K562 (cell line): ENCODE data around the gene CLDND2. TPM values are rescaled to one million over a fixed set of nuclear protein-coding genes. Genes with fewer than 3 reads are reported as not detected.

Experiments used
- BCOR ChIP-seq: fragments of 450-650 bp; IDR thresholded peaks from 2 replicates; pipeline ENCODE4 v1.6.1; 2016
- DPF2 ChIP-seq: fragments of 450-650 bp; IDR thresholded peaks from 2 replicates; pipeline ENCODE4 v1.6.1; 2016
- ESRRA ChIP-seq: fragments of 450-650 bp; IDR thresholded peaks from 2 replicates; pipeline ENCODE4 v1.6.1; 2014; ENCODE audit warnings: low read depth, mild to moderate bottlenecking, moderate library complexity, borderline replicate concordance
- ETS2 ChIP-seq: IDR thresholded peaks from 2 replicates; pipeline ENCODE4 v1.6.1; 2016; ENCODE audit warnings: borderline replicate concordance, missing genetic modification characterization, mild to moderate bottlenecking, moderate library complexity, missing compliant biosample characterization; ENCODE audit not compliant: poor library complexity, severe bottlenecking
- IRF2 ChIP-seq: sonication (generic); formaldehyde crosslinking; IDR thresholded peaks from 2 replicates; pipeline ENCODE4 v1.8.1; 2022; ENCODE audit warnings: mild to moderate bottlenecking, missing genetic modification reagents
- MTA3 ChIP-seq: fragments of 450-650 bp; formaldehyde crosslinking; IDR thresholded peaks from 2 replicates; pipeline ENCODE4 v1.6.1; 2017; ENCODE audit warnings: mild to moderate bottlenecking, borderline replicate concordance
- PML ChIP-seq: IDR thresholded peaks from 2 replicates; pipeline ENCODE4 v1.6.1; 2012; ENCODE audit warnings: low read length, inconsistent platforms
- RBM25 ChIP-seq: fragments of 200-400 bp; formaldehyde crosslinking; IDR thresholded peaks from 2 replicates; pipeline ENCODE4 v1.6.1; 2018; ENCODE audit warnings: low read length, low read depth, moderate library complexity; ENCODE audit not compliant: severe bottlenecking
- RCOR1 ChIP-seq, 2 experiments: IDR thresholded peaks; 2 replicates each; pipeline ENCODE4 v1.6.1; 2012; ENCODE audit warnings: low read depth in 2 of 2, low read length in 2 of 2, borderline replicate concordance in 1 of 2, improper control_type of control experiment in 1 of 2
- ZBTB17 ChIP-seq: fragments of 450-650 bp; formaldehyde crosslinking; IDR thresholded peaks from 2 replicates; pipeline ENCODE4 v1.4.0; 2020; ENCODE audit warnings: mild to moderate bottlenecking
- ZNF766 ChIP-seq: fragments of 200-800 bp; sonication (Bioruptor generic); conservative IDR thresholded peaks from 2 replicates; pipeline ENCODE4 v1.6.1; 2016; ENCODE audit warnings: missing genetic modification characterization, missing compliant biosample characterization
- polyA plus RNA-seq, 8 experiments: library from polyadenylated mRNA; depleted of rRNA in 4 of 8; stranded (reverse) in 5 of 8; unstranded in 3 of 8; fragments of >200 nt; fragmentation: Nextera tagmentation in 2 of 8; fragmentation: Illumina TruSeq in 1 of 8; extraction: Ambion mirVana in 2 of 8; extraction: Trizol in 1 of 8; gene quantifications; 2 replicates each; pipeline versions ENCODE4 v1.2.1 to v1.2.3, GENCODE V29; 2011 to 2014; ENCODE audit warnings: inconsistent platforms in 1 of 8, missing spikeins in 1 of 8
- total RNA-seq, 7 experiments: library from RNA; depleted of rRNA in 6 of 7; stranded (reverse); fragments of >200 nt in 6 of 7; fragmentation: Illumina TruSeq in 2 of 7; extraction: Trizol in 2 of 7; gene quantifications; 2 replicates each; pipeline versions ENCODE4 v1.2.1 to v1.2.3, GENCODE V29; 2011 to 2021; ENCODE audit warnings: low replicate concordance in 1 of 7
- TF ChIP-seq, protein P1 (sequence below): sonication (generic); formaldehyde crosslinking; IDR thresholded peaks from 2 replicates; pipeline ENCODE4 v1.8.1; 2023; ENCODE audit warnings: mild to moderate bottlenecking, missing genetic modification reagents
- TF ChIP-seq, protein P2 (sequence below): sonication (generic); formaldehyde crosslinking; IDR thresholded peaks from 2 replicates; pipeline ENCODE4 v1.8.0; 2022; ENCODE audit warnings: mild to moderate bottlenecking, missing genetic modification reagents
- TF ChIP-seq, protein P3 (sequence below): IDR thresholded peaks from 3 replicates; pipeline ENCODE4 v1.6.1; 2011; ENCODE audit warnings: borderline replicate concordance, mild to moderate bottlenecking, moderate library complexity; ENCODE audit not compliant: insufficient read length; ENCODE audit errors: extremely low read depth
- TF ChIP-seq, protein P4 (sequence below): fragments of 450-650 bp; IDR thresholded peaks from 2 replicates; pipeline ENCODE4 v1.6.1; 2017; ENCODE audit warnings: antibody characterized with exemption, mild to moderate bottlenecking

Gene CLDND2
- total and polyA plus RNA-seq, 9 of the 15 experiments (the other 6 are each of a cell fraction or from before 2014, with no cell fraction given): 0.45 to 4.0 (median 1.2) TPM; not detected in 3

DNA sequence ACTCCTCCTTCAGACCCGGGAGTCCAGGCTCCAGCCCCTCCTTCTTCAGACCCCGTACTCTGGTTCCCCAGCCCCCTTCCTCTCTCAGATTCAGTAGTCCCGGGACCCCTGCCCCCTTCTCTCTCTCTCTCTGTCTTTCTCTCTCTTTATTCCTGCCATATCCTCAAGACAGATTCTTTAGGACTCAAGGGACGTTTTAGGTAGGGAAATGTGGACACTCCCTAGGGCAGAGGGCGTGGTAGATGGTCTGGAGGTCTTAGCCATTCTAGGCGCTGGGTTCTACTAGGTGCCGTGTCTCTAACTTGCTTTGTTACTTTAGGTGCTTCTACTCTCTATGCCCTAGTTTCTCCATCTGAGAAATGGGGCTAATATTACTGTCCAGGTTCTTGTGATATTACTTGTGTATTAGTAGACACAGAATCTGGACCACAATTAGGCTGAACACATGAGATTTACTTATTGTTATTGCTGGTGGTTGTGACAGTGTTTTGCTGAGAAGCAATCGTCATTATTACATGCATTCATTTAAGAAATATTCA is 22.3 kb upstream of the CLDND2 start (continued):
- TF ChIP-seq, protein P1, sequence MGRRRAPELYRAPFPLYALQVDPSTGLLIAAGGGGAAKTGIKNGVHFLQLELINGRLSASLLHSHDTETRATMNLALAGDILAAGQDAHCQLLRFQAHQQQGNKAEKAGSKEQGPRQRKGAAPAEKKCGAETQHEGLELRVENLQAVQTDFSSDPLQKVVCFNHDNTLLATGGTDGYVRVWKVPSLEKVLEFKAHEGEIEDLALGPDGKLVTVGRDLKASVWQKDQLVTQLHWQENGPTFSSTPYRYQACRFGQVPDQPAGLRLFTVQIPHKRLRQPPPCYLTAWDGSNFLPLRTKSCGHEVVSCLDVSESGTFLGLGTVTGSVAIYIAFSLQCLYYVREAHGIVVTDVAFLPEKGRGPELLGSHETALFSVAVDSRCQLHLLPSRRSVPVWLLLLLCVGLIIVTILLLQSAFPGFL (CRISPR knock-in tag): no peak
- TF ChIP-seq ZNF766 (peak; percentile 24; the same call in 1 of the 2 replicates), IRF2 (no peak), BCOR (peak; percentile 85; the same call in 1 of the 2 replicates), ESRRA (no peak), RBM25 (peak; percentile 71), ZBTB17 (CRISPR knock-in tag) (no peak), DPF2 (no peak), ETS2 (tag) (no peak), RCOR1 (IDR thresholded peaks at IDR 0.05; ENCODE audit: borderline replicate concordance in 1 of 2, low read depth in 2 of 2, low read length in 2 of 2) (peak in 1 of 2 experiments; percentile 32; a peak in 1 of 4 replicates), PML (no peak), MTA3 (0 out of 2 replicates have a peak, but pooled peaks have one; percentile 18)
- TF ChIP-seq, protein P2, sequence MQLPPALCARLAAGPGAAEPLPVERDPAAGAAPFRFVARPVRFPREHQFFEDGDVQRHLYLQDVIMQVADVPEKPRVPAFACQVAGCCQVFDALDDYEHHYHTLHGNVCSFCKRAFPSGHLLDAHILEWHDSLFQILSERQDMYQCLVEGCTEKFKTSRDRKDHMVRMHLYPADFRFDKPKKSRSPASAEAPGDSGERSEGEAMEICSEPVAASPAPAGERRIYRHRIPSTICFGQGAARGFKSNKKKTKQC (CRISPR knock-in tag): no peak
- TF ChIP-seq, protein P3, sequence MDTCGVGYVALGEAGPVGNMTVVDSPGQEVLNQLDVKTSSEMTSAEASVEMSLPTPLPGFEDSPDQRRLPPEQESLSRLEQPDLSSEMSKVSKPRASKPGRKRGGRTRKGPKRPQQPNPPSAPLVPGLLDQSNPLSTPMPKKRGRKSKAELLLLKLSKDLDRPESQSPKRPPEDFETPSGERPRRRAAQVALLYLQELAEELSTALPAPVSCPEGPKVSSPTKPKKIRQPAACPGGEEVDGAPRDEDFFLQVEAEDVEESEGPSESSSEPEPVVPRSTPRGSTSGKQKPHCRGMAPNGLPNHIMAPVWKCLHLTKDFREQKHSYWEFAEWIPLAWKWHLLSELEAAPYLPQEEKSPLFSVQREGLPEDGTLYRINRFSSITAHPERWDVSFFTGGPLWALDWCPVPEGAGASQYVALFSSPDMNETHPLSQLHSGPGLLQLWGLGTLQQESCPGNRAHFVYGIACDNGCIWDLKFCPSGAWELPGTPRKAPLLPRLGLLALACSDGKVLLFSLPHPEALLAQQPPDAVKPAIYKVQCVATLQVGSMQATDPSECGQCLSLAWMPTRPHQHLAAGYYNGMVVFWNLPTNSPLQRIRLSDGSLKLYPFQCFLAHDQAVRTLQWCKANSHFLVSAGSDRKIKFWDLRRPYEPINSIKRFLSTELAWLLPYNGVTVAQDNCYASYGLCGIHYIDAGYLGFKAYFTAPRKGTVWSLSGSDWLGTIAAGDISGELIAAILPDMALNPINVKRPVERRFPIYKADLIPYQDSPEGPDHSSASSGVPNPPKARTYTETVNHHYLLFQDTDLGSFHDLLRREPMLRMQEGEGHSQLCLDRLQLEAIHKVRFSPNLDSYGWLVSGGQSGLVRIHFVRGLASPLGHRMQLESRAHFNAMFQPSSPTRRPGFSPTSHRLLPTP: no peak
- TF ChIP-seq, protein P4, sequence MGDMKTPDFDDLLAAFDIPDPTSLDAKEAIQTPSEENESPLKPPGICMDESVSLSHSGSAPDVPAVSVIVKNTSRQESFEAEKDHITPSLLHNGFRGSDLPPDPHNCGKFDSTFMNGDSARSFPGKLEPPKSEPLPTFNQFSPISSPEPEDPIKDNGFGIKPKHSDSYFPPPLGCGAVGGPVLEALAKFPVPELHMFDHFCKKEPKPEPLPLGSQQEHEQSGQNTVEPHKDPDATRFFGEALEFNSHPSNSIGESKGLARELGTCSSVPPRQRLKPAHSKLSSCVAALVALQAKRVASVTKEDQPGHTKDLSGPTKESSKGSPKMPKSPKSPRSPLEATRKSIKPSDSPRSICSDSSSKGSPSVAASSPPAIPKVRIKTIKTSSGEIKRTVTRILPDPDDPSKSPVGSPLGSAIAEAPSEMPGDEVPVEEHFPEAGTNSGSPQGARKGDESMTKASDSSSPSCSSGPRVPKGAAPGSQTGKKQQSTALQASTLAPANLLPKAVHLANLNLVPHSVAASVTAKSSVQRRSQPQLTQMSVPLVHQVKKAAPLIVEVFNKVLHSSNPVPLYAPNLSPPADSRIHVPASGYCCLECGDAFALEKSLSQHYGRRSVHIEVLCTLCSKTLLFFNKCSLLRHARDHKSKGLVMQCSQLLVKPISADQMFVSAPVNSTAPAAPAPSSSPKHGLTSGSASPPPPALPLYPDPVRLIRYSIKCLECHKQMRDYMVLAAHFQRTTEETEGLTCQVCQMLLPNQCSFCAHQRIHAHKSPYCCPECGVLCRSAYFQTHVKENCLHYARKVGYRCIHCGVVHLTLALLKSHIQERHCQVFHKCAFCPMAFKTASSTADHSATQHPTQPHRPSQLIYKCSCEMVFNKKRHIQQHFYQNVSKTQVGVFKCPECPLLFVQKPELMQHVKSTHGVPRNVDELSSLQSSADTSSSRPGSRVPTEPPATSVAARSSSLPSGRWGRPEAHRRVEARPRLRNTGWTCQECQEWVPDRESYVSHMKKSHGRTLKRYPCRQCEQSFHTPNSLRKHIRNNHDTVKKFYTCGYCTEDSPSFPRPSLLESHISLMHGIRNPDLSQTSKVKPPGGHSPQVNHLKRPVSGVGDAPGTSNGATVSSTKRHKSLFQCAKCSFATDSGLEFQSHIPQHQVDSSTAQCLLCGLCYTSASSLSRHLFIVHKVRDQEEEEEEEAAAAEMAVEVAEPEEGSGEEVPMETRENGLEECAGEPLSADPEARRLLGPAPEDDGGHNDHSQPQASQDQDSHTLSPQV: 0 out of 2 replicates have a peak, but pooled peaks have one; percentile 26
